PC-3 (cell line): ENCODE data around the gene MIA. TPM values are rescaled to one million over a fixed set of nuclear protein-coding genes. Genes with fewer than 3 reads are reported as not detected.

Experiments used
- ATAC-seq: fragments of 200-7000 bp; cut with Tn5 transposase; 2 replicates; pipeline ENCODE4 v1.9.1; 2020; ENCODE audit warnings: mild to moderate bottlenecking, moderate library complexity
- BruUV-seq: library from RNA; stranded (reverse); fragments of 400-500 nt; replicated peaks from 2 replicates; lab custom pipeline; 2021; lab: Mats Ljungman, UMichigan
- CTCF ChIA-PET: fragments of 300-600 bp; sonication (Branson Sonifier 250); formaldehyde crosslinking; loops from one replicate; lab custom pipeline; 2022; ENCODE audit warnings: antibody characterized with exemption; lab: Charles Lee
- POLR2A ChIA-PET: fragments of 300-600 bp; sonication (Branson Sonifier 250); formaldehyde crosslinking; loops from one replicate; lab custom pipeline; 2022; ENCODE audit warnings: antibody characterized with exemption; ENCODE audit not compliant: unreplicated experiment; lab: Charles Lee
- DNase-seq: peaks from one replicate; pipeline ENCODE4 v3.0.0-alpha.2; 2015
- H2AFZ ChIP-seq: fragments of 300-600 bp; sonication (generic); 2 replicates; pipeline ENCODE4 v1.6.0; 2016; ENCODE audit warnings: antibody characterized with exemption, low read length
- H3F3A ChIP-seq: fragments of 300-600 bp; sonication (generic); one replicate; pipeline ENCODE4 v1.6.0; 2017; ENCODE audit warnings: antibody characterized with exemption, low read length, control low read depth, mild to moderate bottlenecking; ENCODE audit not compliant: unreplicated experiment
- H3K27ac ChIP-seq: fragments of 300-600 bp; sonication (generic); 2 replicates; pipeline ENCODE4 v1.5.1; 2016; ENCODE audit warnings: mild to moderate bottlenecking, low read length
- H3K27me3 ChIP-seq: fragments of 300-600 bp; sonication (generic); 2 replicates; pipeline ENCODE4 v1.6.1; 2016; ENCODE audit warnings: low read length, mixed read lengths
- H3K36me3 ChIP-seq: fragments of 300-600 bp; sonication (generic); 2 replicates; pipeline ENCODE4 v1.6.1; 2016; ENCODE audit warnings: low read depth, mixed run types, low read length, mixed read lengths
- H3K4me1 ChIP-seq: fragments of 300-600 bp; sonication (generic); 2 replicates; pipeline ENCODE4 v1.5.1; 2016; ENCODE audit warnings: low read length; ENCODE audit not compliant: insufficient read depth
- H3K4me2 ChIP-seq: fragments of 300-600 bp; sonication (generic); 2 replicates; pipeline ENCODE4 v1.6.0; 2016; ENCODE audit warnings: low read length
- H3K4me3 ChIP-seq: fragments of 300-600 bp; sonication (generic); 2 replicates; pipeline ENCODE4 v1.5.1; 2016; ENCODE audit warnings: mild to moderate bottlenecking, low read length, mixed read lengths
- H3K79me2 ChIP-seq: fragments of 300-600 bp; sonication (generic); 2 replicates; pipeline ENCODE4 v1.6.1; 2017; ENCODE audit warnings: low read length, mixed read lengths
- H3K9ac ChIP-seq: fragments of 300-600 bp; sonication (generic); 2 replicates; pipeline ENCODE4 v1.6.0; 2016; ENCODE audit warnings: mild to moderate bottlenecking, low read length
- H3K9me2 ChIP-seq: fragments of 300-600 bp; sonication (generic); replicated peaks from 2 replicates; pipeline ENCODE4 v1.6.1; 2016; ENCODE audit warnings: mixed run types, low read length, mixed read lengths
- H3K9me3 ChIP-seq: fragments of 300-600 bp; sonication (generic); 2 replicates; pipeline ENCODE4 v1.6.1; 2016; ENCODE audit warnings: low read length, mixed read lengths
- H4K20me1 ChIP-seq: fragments of 300-600 bp; sonication (generic); 2 replicates; pipeline ENCODE4 v1.6.1; 2016; ENCODE audit warnings: low read length, mixed read lengths
- EZH2 ChIP-seq: fragments of 300-600 bp; sonication (generic); IDR thresholded peaks from one replicate; pipeline ENCODE4 v1.6.1; 2017; ENCODE audit warnings: antibody characterized with exemption, mild to moderate bottlenecking, low read length; ENCODE audit not compliant: unreplicated experiment
- EZH2phosphoT487 ChIP-seq: fragments of 300-600 bp; sonication (generic); IDR thresholded peaks from 2 replicates; pipeline ENCODE4 v1.6.1; 2018; ENCODE audit warnings: mild to moderate bottlenecking, antibody characterized with exemption, low read length, borderline replicate concordance
- intact Hi-C: fragments of 100-400 bp; cut with micrococcal nuclease; formaldehyde crosslinking; loops from 2 replicates; pipeline ENCODE4 v1.9.0; 2023
- total RNA-seq: library from RNA; depleted of rRNA; stranded (reverse); fragments of >200 nt; gene quantifications from 2 replicates; pipeline ENCODE4 v1.2.3, GENCODE V29; 2014
- TF ChIP-seq, protein P1 (sequence below): fragments of 300-600 bp; sonication (generic); conservative IDR thresholded peaks from 2 replicates; pipeline ENCODE4 v1.5.1; 2017; ENCODE audit warnings: antibody characterized with exemption, low read depth, mild to moderate bottlenecking, low read length

The MIA gene
- total RNA-seq, 1 experiment from 2014 or later = not detected

DNA sequence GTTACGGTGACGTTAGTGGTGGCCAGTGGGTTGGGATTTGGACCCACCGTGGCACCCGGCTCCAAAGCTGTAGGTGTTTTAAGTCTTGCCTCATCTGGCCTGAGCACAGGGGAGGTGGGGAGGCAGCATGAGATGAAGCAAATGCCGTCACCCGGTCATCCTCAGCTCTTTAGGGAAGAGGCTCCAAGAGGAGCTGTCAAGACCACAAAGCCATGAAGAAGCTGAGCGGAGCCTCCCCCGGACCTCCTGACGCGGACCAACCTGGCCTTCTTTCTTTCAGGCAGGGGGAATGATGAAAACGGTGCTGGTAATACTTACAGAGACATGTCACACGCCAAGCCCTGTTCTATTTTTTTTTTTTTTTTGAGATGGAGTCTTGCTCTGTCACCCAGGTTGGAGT, 32.4 kb upstream of the MIA start:
- Histone ChIP-seq H2AFZ (no peak overlapping the region), H3K27ac (no peak overlapping the region), H3K4me2 (no peak overlapping the region), H3K79me2 (no peaks in the 10 kb centered on the region), H4K20me1 (no peaks in the 10 kb centered on the region), H3K27me3 (no peaks in the 10 kb centered on the region), H3K9me3 (no peaks in the 10 kb centered on the region), H3K9me2 (no peaks in the 10 kb centered on the region), H3K36me3 (no peaks in the 10 kb centered on the region), H3K4me1 (no peaks in the 10 kb centered on the region), H3K9ac (no peak overlapping the region), H3F3A (no peaks in the 10 kb centered on the region), H3K4me3 (no peak overlapping the region)
- DNase-seq (no peak), ATAC-seq (no peak)
- TF ChIP-seq EZH2 (no peak), EZH2phosphoT487 (no peak)
- TF ChIP-seq, protein P1, sequence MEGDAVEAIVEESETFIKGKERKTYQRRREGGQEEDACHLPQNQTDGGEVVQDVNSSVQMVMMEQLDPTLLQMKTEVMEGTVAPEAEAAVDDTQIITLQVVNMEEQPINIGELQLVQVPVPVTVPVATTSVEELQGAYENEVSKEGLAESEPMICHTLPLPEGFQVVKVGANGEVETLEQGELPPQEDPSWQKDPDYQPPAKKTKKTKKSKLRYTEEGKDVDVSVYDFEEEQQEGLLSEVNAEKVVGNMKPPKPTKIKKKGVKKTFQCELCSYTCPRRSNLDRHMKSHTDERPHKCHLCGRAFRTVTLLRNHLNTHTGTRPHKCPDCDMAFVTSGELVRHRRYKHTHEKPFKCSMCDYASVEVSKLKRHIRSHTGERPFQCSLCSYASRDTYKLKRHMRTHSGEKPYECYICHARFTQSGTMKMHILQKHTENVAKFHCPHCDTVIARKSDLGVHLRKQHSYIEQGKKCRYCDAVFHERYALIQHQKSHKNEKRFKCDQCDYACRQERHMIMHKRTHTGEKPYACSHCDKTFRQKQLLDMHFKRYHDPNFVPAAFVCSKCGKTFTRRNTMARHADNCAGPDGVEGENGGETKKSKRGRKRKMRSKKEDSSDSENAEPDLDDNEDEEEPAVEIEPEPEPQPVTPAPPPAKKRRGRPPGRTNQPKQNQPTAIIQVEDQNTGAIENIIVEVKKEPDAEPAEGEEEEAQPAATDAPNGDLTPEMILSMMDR = no peak
- BruUV-seq = no TSS peak
- POLR2A ChIA-PET = no interaction called here
- intact Hi-C loops = no loop called here
- CTCF ChIA-PET = no interaction called here

DNA sequence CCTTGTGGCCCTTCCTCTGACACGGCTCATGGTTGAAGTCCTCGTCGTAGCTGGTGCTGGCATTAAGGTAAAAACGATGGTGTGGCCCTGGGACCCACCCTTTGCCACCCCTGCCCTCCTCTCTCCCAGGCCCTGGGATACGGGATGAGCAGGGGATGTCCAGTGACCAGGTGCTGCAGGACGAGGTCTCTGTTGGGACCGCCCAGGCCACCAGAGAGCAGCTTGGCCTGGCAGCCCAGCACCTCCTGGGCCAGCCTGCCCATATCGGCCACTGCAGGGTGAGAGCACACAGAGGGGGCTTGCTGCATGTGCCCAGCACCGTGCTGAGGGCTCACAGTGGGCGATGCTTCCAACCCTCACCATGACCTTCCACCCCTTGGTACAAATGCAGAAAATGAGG, 31.4 kb upstream of the MIA start:
- POLR2A ChIA-PET = no interaction called here
- no peak for ATAC-seq
- no peaks in the 10 kb centered on the region for H3K9me2 ChIP-seq

More for the DNA sequence above, 31.4 kb upstream of the MIA start:
- Histone ChIP-seq H3K36me3 (no peaks in the 10 kb centered on the region), H3K9me3 (no peaks in the 10 kb centered on the region), H3K79me2 (no peaks in the 10 kb centered on the region), H3K27ac (no peak overlapping the region), H3K27me3 (no peaks in the 10 kb centered on the region), H2AFZ (no peak overlapping the region), H3K4me3 (no peak overlapping the region), H4K20me1 (no peaks in the 10 kb centered on the region), H3K4me1 (no peaks in the 10 kb centered on the region), H3K9ac (no peak overlapping the region), H3K4me2 (no peak overlapping the region), H3F3A (no peaks in the 10 kb centered on the region)
- intact Hi-C loops = no loop called here
- no peak for DNase-seq
- no peak for TF ChIP-seq EZH2phosphoT487
- TF ChIP-seq EZH2 = no peak
- TF ChIP-seq, protein P1 = no peak
- BruUV-seq = no TSS peak
- CTCF ChIA-PET = no interaction called here
